ENCODE results near the gene GNG7.

DNA sequence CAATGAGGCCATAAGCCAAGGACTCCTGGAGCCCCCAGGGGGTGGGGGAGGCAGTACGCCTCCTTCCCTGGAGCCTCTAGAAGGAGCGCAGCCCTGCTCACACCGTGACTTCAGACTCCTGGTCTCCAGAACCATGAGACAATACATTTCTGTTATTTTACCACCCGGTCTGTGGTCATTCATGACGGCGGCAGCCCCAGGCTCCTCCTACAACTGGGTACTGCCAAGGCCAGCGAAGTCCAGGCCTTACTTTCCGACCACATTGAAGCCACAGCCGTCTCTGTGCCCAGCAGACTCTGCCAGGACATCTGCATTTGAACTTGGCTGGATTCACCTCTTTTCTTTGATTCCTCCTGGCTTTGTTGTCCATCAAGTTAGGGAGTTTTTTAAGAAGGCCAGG, 10.5 kb downstream of the GNG7 start:
- TF ChIP-seq, protein P1, sequence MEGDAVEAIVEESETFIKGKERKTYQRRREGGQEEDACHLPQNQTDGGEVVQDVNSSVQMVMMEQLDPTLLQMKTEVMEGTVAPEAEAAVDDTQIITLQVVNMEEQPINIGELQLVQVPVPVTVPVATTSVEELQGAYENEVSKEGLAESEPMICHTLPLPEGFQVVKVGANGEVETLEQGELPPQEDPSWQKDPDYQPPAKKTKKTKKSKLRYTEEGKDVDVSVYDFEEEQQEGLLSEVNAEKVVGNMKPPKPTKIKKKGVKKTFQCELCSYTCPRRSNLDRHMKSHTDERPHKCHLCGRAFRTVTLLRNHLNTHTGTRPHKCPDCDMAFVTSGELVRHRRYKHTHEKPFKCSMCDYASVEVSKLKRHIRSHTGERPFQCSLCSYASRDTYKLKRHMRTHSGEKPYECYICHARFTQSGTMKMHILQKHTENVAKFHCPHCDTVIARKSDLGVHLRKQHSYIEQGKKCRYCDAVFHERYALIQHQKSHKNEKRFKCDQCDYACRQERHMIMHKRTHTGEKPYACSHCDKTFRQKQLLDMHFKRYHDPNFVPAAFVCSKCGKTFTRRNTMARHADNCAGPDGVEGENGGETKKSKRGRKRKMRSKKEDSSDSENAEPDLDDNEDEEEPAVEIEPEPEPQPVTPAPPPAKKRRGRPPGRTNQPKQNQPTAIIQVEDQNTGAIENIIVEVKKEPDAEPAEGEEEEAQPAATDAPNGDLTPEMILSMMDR (IDR thresholded peaks at IDR 0.05) = no peak
- TF ChIP-seq POLR2A (IDR thresholded peaks at IDR 0.05) (no peak), EP300 (IDR thresholded peaks at IDR 0.05) (no peak)
